Stimulated activated CD8-positive, alpha-beta memory T cell treated with anti-CD3 and anti-CD28 coated beads, Interleukin-15, amount 100 ng/mL, for 24 hours (primary cell): ENCODE data around the gene IFIT2.
"Not testable (repeated sequence)": the region's sequence is repeated elsewhere in the genome, so short reads cannot be mapped to it uniquely, and the experiment has no call there.

Experiments used
- DNase-seq: peaks from one replicate; pipeline ENCODE4 v3.0.0-alpha.2; 2020; ENCODE audit warnings: low read depth

IFIT2 gene

DNA sequence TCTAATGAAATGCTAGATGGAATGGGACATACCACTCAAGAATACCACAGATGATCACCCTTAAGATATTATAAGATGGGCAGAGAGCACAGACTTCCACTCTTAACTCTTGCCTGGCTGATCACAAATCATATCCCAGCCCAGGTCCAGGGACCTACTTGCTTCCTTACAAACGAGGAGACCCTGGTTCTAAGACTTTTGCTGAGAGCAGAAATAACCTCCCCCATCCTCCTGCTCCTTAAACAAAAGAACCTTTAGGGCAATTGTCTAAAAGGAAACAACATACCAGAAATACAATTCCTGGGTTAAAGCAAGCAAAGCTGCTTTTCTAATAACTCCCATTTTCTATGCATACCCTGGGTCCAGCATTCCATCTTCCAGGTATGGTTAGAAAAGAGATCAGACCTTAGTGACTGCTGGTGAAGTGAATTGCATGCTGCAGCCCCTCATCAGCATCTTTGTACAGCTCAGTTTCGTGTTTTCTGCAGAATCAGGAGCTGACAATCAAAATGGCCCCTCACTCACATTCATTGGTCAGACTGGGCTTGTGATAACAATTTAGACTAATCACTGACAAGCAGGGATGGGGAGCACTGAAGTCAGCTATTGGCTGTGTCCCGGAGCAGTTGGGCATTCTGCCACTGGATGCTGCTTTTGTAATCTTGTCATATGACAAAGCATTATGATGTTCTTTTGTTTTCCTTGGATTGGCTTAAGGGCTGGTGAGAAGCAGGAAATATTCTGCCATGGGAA lies 40.5 kb downstream of the IFIT2 start:
- DNase-seq: no peak

DNA sequence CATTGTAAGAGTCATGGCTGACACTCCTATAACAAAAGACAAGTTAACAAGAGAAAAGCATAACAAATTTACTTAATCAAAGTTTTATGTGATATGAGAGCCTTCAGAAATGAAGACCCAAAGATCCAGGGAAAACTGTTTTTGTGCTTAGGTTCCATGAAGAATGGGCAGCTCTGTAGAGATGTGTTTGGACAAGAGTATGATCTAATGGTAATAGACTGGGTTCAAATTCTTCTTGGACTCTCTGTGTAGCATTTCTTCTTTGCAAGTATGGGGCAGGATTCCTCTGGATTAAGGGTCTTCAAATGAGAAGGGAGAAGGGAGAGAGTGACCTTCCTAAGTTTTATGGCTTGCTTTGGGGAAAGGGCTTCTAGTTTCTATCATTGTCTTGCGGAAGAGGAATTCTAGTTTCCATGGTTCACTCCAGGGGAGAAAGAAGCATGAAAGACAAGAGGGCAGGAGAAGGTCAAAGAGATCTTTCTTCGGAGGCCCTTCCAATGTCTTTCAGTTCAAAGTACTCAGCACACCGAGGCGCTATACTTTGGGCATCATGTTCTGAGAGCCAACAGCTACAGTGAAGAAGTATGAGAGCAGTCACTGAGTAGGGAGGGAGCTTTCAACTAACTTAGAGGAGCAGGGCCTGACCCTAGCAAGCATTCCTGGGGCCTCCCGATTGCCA lies 41.4 kb downstream of the IFIT2 start:
- DNase-seq: no peak

DNA sequence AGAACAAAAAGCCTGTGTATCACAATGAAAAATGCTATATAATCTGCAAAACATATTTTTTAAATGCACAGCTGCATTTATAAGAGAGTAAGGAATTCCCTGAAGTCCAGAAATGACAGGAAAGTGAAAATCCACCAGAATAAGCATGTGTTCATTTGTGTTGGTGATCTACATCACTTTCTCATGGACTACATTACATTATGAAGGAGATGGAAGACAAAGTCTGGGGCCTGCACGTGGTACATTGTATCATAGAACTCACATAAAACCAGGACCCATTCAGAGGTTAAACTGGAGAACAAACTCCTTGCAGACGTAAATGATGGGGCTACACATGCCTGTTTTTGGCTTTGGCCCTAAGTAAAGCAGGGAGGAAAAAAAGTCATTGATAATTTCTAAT lies 42.3 kb downstream of the IFIT2 start:
- no peak for DNase-seq

DNA sequence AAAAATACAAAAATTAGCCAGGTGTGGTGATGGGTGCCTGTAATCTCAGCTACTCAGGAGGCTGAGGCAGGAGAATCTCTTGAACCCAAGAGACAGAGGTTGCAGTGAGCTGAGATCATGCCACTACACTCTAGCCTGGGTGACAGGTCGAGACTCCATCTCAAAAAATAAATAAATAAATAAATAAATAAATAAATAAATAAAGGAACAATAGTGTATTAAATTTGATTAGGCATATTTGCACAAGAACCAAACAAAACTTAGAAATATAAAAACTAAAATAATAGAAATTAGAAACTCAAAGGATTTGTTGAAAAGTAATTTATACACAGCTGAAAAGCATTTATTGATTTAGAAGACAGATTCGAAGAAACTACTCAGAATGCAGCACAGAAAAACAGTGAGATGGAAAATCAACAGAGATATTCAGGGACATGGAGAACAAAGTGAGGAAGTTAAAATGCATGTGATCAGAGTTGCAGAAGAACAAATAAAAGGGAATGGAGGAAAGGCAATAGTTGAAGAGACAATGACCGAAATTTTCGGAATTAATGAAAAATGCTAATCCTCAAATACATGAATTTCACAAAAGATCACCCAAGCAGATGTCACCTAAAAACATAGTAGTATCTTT lies 43.6 kb downstream of the IFIT2 start:
- DNase-seq: no peak

DNA sequence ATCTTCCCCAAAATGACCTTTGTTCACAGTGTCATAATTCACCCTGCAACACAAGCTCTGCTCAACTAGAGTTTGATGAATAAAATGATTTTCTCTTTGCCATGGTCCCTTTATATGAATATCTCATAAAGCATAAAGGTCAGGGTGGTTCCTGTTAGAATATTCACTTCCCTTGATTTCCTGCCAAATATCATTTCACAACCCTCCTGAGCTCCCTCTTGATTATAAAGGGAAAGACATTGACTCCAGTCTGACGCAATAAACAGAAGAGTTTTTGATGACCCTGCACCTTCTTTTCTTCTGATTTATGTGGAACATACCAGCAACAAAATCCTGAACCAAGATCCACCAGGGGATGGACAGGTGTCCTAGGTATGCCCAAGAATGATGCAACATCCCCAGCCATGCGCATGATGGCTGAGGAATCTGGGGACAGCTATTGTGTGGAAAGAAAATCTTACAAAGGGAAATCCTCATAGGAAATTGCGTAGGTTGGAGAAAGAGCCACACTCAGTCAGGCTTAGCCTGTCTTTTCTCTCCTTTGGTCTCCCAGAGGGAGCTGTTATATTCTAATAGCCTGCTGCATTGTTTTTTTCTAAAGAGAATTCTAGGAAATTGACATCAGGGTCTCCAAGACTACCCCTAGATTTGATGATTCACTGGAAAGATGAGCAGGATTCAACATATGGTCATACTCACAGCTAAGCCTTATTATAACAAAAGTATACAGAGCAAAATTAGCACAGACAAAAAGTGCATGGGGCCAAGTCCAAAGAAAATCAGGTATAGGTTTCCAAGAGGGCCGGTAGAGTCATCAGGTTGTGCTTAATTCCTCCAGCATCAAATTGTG lies 44.8 kb downstream of the IFIT2 start:
- DNase-seq: no peak

DNA sequence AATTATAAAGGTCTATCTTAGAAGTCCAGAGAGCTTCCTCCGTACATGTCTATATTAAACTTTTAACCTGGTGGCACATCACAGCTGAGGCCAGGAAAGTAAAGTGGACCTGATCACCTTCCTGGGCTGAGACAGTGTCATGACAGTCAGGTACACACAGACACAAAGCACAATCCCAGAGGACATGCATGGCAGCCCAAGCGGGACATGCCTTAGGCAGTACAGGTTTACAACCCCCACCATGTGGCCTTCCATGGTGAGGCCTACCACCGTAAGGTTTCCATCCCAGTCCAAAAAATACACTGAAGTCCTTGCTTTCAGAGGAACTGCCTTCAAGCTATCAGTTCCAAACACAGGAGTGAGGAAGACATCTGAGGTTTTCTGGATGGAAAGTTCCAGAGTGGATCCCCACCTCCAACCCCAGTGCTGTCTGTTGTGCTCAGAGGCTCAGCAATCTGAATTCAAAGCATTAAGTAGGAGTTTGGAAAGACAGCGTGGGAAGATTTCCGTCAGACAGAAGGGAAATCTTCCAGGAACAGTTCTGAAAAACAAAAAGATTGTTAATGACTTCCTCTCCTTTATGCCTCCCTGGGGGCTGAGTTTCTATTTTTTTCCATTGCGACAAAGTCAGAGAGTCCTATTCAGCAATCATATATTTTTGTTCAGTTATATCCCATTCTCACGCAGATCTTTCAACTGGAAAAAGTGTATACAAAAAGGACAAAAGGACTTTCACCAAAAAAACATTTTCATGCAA lies 46.0 kb downstream of the IFIT2 start:
- no peak for DNase-seq

DNA sequence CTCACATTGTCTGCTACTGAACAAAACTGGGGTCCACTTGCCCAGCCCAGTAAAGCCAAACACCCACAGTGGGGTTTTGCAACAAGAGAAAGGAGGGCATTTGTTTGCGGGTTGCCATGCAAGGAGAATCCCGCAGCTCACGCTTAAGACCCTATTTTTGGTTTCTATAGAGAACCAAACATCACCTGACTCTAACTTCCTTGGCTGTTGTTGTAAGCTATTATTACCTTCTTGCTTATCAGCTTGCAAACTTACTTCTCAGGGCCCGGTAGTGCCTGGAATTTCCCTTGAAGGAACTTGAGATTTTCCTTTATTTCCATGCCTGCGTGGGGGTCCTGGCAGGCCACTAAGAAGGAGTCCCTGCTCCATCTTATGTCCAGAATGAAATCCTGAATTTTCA lies 46.6 kb downstream of the IFIT2 start:
- DNase-seq: no peak

DNA sequence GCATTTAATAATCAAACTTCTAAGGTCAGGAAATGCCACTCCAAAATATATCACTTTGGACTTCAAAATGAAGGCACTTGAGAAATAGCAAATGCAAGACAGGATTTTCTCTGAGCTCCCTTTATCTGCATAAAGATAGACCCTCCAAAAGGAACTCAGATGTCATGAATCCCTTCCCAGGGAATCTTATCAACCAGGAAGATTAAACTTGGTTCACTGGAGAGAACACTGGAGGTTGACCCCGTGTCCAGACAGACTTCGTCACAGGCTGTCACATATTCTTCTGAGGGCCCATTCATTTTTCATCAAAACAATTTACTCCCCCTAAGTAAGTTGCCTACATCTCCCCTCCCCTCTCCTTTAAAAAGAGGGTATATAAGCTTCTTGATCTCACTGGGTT lies 47.1 kb downstream of the IFIT2 start:
- DNase-seq: no peak

DNA sequence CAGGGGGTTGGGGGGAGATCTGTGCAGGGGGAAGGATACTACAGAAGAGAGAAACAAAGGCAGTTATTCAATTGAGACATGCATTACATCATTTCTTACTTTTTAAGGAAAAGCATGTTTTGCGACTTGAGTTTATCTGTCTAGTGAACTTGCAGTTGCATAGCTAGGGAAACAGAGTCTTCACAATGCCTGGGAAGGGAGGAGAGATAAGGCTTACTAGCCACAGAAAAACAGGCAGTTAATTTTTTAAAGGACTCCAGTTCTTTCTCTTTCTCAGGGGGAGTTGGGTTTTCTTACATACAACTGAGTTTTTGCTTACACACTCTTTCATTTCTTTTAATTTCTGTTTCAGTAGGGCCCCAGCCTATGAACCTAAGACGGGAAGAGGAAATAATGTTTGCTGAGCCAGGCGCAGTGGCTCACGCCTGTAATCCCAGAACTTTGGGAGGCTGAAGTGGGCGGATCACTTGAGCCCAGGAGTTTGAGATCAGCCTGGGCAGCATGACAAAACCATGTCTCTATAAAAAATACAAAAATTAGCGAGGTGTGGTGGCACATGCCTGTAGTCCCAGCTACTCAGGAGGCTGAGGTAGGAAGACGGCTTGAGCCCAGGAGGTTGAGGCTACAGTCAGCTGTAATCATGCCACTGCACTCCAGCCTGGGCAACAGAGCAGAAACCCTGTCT lies 48.9 kb downstream of the IFIT2 start:
- DNase-seq: not testable (repeated sequence)

DNA sequence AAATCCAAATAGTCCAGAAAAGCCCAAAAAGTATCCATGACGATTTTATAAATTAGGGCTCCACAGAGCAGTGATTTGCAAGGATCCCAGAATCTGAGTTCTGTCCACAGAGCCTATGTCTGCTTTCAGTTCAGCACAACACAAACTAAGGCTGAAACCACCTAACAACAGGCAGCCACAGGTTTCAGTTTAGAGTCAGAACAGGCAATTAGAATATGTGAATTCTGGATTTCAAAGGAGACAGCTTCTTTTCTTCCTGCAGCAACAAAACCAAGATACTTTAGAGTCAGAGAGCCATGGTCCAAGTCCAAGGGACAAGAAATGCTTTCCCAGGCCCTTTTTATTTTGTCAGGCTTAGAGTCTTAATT lies 49.5 kb downstream of the IFIT2 start:
- DNase-seq: no peak

DNA sequence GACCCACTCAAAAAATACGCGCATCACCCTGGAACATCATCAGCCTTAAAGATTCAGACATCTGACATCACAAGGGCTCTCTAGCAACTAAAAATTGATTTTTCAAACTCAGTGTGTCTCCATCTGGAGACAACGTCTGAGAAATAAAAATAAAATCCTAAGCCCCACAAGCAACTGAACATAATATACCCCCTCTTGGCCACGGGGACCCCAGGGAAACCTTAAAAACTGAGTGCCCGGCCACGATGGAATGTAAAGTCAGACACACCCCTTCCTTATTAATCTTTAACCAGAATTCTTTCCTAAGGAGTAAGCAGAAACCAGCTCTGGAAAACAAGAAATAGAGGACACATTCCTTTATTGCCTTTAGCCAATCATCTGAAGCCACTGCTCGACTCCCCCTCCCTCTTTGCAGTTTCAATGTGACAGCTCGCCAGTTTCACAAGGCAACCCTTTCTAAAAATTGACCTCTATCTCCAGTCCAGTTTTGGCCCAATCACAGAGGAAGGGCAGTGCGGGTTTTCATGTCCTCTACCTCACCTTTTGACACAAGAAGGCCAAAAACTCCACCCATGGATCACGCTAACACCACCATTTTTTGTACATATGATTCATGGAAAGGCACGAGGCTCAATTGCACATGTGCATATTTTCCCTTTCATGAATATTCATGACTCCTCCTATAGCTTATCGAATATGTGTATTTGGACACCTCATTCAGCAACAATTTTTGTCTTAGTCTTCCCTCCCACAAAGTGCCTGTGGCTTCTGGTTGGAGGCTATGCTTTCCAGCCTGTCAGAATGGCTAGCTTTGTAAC lies 50.1 kb downstream of the IFIT2 start:
- no peak for DNase-seq

DNA sequence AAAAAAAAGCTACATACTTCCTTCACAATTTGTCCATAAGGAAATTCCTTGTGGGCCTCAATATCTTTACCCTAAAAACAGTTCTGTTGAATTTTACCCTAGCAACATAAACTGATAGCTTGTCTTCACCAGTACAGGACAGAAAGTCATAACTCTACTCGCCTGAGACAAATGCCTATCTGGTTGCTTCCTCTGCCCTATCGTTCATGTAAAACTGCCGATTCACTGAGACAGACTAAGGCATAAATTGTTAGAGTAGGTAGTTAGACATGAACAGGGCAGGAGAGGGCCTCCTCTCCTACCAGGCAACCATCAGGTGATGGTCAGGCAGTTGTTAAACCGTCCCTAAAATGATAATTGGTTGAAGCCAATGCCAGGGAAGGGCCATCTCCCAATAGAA lies 51.0 kb downstream of the IFIT2 start:
- no peak for DNase-seq

DNA sequence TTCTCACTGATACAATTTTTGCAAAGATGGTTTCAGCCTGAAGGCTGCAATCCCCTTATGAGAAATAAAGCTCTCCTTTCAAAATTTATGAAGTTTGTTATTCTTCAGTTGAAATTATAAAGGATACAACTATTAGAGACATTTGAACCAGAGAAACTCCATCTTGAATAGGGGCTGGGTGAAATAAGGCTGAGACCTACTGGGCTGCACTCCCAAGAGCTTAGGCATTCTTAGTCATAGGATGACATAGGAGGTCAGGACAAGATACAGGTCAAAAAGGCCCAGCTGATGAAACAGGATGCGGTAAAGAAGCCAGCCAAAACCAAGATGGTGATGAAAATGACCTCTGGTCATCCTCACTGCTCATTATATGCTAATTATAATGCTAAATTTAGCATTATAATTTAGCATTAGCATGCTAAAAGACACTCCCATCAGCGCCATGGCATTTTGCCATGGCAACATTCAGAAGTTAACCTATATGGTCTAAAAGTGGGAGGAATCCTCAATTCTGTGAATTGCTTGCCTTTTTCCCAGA lies 53.6 kb downstream of the IFIT2 start:
- no peak for DNase-seq

DNA sequence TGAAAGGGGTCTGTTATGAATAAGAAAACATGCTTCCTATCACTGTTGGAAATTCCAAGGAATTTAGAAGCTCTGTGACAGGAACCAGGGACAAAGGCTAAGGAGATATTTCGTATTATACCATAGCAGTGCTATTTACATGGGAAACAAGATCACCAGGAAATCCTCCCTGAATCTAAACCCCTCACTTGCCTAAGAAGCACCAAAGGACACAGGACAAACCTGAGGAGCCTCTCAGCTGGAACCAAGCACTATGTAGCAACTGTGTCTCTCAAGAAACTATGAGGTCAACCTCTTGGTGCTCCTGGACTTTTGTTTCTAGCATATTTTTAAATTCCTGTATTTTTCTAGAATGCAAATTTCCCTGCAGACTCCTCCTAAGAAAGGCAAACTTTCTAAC lies 55.2 kb downstream of the IFIT2 start:
- no peak for DNase-seq

DNA sequence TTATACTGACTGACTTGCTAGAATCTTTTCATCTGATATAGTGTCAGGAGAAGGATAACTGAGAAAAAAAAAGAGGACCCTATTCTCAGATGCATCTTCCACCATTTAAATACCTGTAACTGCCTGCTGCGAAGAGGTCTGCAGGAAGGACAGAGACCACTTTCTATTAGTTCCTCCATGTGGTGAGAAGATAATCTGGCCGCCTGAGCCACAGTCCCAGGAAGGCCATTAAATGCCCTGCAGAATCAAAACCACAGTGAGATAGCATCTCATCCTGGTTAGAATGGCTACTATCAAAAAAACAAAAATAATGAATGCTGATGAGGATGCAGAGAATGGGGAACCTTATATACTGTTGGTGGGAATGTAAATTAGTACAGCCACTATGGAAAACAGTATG lies 56.1 kb downstream of the IFIT2 start:
- DNase-seq: no peak
